ENCODE measurements around the gene CNP. TPM values are rescaled to one million over a fixed set of nuclear protein-coding genes. Genes with fewer than 3 reads are reported as not detected.

Gene CNP
- total RNA-seq, 2 donors from 2014 or later: 64.3 to 79.6 TPM

DNA sequence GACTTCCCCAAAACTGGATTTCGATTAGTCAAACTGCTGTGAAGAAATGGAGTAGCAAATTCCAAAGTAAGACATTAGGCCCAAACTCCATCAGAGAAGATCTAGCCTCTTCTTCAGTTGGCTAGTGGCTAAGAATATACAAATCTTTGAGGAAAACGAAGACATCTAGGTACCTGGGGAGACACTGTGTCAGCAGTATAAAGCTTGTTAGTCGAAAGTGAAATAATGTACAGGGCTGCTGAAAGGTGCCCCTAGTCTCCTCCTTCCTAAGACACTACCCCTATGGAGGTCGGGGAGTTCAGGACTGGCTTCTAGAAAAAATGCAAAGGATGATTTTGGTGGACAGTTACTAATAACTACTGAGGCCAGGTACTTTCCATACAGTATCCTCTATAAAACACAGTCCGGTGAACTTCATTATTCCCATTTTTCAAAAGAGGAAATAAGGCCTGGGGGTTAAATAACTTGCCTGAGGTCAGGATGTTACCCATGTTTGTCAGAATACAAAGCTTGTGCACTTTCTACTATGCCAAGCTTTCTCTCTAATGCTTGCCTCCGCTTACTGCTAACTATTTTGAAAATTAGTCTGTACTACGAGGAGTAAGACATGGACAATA lies 35.7 kb downstream of the CNP start:
- no peak overlapping the region for H3K4me3 ChIP-seq (ENCODE audit: low read length)
- H3K9me3 Mint-ChIP-seq: no peaks in the 10 kb centered on the region
- no peaks in the 10 kb centered on the region for H3K27me3 ChIP-seq (ENCODE audit: control insufficient read depth, insufficient read depth, low read length, poor library complexity, severe bottlenecking)
- no peaks in the 10 kb centered on the region for H3K4me1 ChIP-seq (ENCODE audit: control insufficient read depth, insufficient read depth, low read length)
- H3K27ac Mint-ChIP-seq: no peak overlapping the region
- no peaks in the 10 kb centered on the region for H3K9me3 ChIP-seq (ENCODE audit: control insufficient read depth, low read length)
- TF ChIP-seq, protein P1, sequence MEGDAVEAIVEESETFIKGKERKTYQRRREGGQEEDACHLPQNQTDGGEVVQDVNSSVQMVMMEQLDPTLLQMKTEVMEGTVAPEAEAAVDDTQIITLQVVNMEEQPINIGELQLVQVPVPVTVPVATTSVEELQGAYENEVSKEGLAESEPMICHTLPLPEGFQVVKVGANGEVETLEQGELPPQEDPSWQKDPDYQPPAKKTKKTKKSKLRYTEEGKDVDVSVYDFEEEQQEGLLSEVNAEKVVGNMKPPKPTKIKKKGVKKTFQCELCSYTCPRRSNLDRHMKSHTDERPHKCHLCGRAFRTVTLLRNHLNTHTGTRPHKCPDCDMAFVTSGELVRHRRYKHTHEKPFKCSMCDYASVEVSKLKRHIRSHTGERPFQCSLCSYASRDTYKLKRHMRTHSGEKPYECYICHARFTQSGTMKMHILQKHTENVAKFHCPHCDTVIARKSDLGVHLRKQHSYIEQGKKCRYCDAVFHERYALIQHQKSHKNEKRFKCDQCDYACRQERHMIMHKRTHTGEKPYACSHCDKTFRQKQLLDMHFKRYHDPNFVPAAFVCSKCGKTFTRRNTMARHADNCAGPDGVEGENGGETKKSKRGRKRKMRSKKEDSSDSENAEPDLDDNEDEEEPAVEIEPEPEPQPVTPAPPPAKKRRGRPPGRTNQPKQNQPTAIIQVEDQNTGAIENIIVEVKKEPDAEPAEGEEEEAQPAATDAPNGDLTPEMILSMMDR (conservative IDR thresholded peaks at IDR 0.05): no peak
- H3K4me1 Mint-ChIP-seq: no peaks in the 10 kb centered on the region
- no peak overlapping the region for H3K4me3 Mint-ChIP-seq
- H3K36me3 Mint-ChIP-seq (ENCODE audit: low read depth): peaks cover 44% of the 10 kb centered on the region
- no peak overlapping the region for H3K27ac ChIP-seq (ENCODE audit: low read depth, low read length)
- H3K27me3 Mint-ChIP-seq (ENCODE audit: insufficient read depth): no peaks in the 10 kb centered on the region
- WGBS, 2 experiments (ENCODE audit: insufficient coverage in 1 of 2, insufficient read length in 1 of 2): 87 to 94% methylated on average over 3 to 5 of the region's 7 CpGs
- H3K9ac ChIP-seq (ENCODE audit: extremely low read depth, low read length, poor library complexity, severe bottlenecking): no peak overlapping the region
- H3K36me3 ChIP-seq (ENCODE audit: control insufficient read depth, insufficient read depth, low read length): peaks cover 68% of the 10 kb centered on the region
- no peak for DNase-seq

DNA sequence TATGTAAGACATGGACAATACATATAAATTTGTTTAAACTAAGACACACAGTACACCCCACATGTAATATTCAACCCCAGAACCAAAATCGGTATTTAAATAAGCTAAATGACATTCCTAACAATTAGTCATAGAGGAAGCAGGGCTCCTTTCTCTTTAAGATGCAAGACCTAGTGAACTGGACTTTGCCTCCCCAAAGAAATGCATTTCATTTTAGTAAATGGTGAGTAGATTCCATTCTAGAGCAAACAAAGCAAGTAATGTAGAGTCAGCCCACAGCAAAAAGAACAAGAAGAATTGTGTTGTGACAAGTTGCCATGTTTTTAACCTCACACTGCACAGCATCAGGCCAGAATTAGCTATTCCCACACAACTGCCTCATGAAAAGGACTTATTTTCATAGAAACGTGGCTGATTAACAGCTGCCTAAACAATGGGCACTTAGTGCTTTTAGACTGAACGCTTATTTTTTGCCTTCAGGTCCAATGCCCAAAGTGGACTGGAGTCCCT lies 36.3 kb downstream of the CNP start:
- no peak overlapping the region for H3K27ac ChIP-seq (ENCODE audit: low read depth, low read length)
- H3K4me3 ChIP-seq (ENCODE audit: low read length): no peak overlapping the region
- no peaks in the 10 kb centered on the region for H3K27me3 Mint-ChIP-seq (ENCODE audit: insufficient read depth)
- no peaks in the 10 kb centered on the region for H3K4me1 Mint-ChIP-seq
- H3K36me3 ChIP-seq (ENCODE audit: control insufficient read depth, insufficient read depth, low read length): peaks cover 64% of the 10 kb centered on the region
- H3K36me3 Mint-ChIP-seq (ENCODE audit: low read depth): peaks cover 40% of the 10 kb centered on the region
- H3K27ac Mint-ChIP-seq: no peak overlapping the region
- no peaks in the 10 kb centered on the region for H3K9me3 Mint-ChIP-seq
- no peak overlapping the region for H3K4me3 Mint-ChIP-seq
- 91 to 100% methylated on average over 2 to 3 of the region's 3 CpGs for WGBS, 2 experiments (ENCODE audit: insufficient coverage in 1 of 2, insufficient read length in 1 of 2)
- TF ChIP-seq, protein P1 (conservative IDR thresholded peaks at IDR 0.05): no peak
- DNase-seq: no peak
- H3K4me1 ChIP-seq (ENCODE audit: control insufficient read depth, insufficient read depth, low read length): no peaks in the 10 kb centered on the region
- no peaks in the 10 kb centered on the region for H3K9me3 ChIP-seq (ENCODE audit: control insufficient read depth, low read length)
- no peak overlapping the region for H3K9ac ChIP-seq (ENCODE audit: extremely low read depth, low read length, poor library complexity, severe bottlenecking)
- no peaks in the 10 kb centered on the region for H3K27me3 ChIP-seq (ENCODE audit: control insufficient read depth, insufficient read depth, low read length, poor library complexity, severe bottlenecking)

DNA sequence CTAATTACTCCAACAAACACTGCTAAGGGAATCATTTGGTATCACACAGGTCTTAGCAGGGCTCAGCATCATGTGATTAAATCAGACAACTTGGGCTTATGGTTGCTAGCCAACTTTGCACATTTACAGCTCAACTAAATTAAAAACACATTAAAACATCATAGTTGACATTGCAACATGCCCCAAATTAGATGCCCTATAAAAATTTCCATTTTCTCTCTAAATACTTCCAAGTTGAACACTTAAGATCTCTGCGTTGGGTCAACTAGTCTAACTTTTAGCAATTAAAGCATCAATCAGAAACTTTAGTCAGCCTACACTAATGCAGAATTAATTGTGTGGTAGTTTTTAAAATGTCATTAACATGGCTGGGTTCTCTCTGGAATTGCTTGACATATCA lies 38.6 kb downstream of the CNP start:
- 67 to 100% methylated on average over 1 of the region's 1 CpG for WGBS, 2 experiments (ENCODE audit: insufficient coverage in 1 of 2, insufficient read length in 1 of 2)
- TF ChIP-seq, protein P1 (conservative IDR thresholded peaks at IDR 0.05): no peak
- peak overlapping the region; percentile 84 for H3K27ac Mint-ChIP-seq
- DNase-seq: no peak
- no peak overlapping the region for H3K9ac ChIP-seq (ENCODE audit: extremely low read depth, low read length, poor library complexity, severe bottlenecking)
- peaks cover 36% of the 10 kb centered on the region for H3K36me3 Mint-ChIP-seq (ENCODE audit: low read depth)
- H3K4me3 ChIP-seq (ENCODE audit: low read length): no peak overlapping the region
- H3K27me3 Mint-ChIP-seq (ENCODE audit: insufficient read depth): no peaks in the 10 kb centered on the region
- H3K4me1 Mint-ChIP-seq: no peaks in the 10 kb centered on the region
- H3K9me3 ChIP-seq (ENCODE audit: control insufficient read depth, low read length): no peaks in the 10 kb centered on the region
- no peaks in the 10 kb centered on the region for H3K9me3 Mint-ChIP-seq
- no peaks in the 10 kb centered on the region for H3K4me1 ChIP-seq (ENCODE audit: control insufficient read depth, insufficient read depth, low read length)
- no peaks in the 10 kb centered on the region for H3K27me3 ChIP-seq (ENCODE audit: control insufficient read depth, insufficient read depth, low read length, poor library complexity, severe bottlenecking)
- no peak overlapping the region for H3K27ac ChIP-seq (ENCODE audit: low read depth, low read length)
- H3K36me3 ChIP-seq (ENCODE audit: control insufficient read depth, insufficient read depth, low read length): peaks cover 53% of the 10 kb centered on the region
- H3K4me3 Mint-ChIP-seq: no peak overlapping the region

All from endodermal cell (in vitro differentiated cells).